Measurements from ENCODE around the gene B3GAT1. TPM values are rescaled to one million over a fixed set of nuclear protein-coding genes. Genes with fewer than 3 reads are reported as not detected.

Gene B3GAT1
- total RNA-seq, 1 donor = not detected

DNA sequence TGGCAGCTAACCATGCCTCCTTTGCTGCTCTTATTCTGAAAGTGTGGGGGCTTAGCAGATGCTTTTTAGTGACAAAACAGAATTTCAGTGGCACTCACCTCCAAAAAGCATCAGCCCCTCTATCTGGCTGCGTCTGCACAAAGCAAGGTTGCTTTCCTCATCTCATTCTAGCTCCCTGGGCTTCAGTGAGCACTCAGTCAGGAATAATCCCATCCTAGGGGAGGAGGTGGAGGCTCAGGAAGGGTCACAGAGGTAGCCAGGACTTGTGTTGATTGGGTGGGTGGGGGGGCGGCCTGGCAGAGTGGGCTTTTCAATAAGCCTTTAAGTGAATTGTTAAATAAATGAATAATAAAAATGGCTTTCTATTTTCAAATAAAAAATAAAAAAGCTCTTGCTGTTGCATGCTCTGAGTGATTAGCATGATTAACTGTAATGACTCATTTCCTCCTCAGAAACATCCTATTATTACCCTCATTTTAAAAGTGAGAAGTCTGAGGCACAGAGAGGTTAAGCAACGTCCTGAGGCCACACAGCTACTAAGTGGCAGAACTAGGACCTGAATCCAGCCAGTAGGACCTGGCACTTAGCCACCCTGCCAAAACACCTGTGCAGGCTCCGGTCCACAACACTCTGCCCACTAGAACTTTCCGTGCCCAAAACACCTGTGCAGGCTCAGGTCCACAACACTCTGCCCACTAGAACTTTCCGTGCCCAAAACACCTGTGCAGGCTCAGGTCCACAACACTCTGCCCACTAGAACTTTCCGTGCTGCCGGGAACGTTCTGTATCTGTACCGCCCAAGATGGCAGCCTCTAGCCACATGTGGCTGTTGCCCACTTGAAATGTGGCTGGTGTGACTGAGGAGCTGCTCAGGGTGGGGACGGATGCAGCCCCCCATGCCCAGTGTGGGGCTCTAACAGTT is 5.5 kb downstream of the B3GAT1 start:
- TF ChIP-seq, protein P1, sequence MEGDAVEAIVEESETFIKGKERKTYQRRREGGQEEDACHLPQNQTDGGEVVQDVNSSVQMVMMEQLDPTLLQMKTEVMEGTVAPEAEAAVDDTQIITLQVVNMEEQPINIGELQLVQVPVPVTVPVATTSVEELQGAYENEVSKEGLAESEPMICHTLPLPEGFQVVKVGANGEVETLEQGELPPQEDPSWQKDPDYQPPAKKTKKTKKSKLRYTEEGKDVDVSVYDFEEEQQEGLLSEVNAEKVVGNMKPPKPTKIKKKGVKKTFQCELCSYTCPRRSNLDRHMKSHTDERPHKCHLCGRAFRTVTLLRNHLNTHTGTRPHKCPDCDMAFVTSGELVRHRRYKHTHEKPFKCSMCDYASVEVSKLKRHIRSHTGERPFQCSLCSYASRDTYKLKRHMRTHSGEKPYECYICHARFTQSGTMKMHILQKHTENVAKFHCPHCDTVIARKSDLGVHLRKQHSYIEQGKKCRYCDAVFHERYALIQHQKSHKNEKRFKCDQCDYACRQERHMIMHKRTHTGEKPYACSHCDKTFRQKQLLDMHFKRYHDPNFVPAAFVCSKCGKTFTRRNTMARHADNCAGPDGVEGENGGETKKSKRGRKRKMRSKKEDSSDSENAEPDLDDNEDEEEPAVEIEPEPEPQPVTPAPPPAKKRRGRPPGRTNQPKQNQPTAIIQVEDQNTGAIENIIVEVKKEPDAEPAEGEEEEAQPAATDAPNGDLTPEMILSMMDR (IDR thresholded peaks at IDR 0.05; ENCODE audit: extremely low read depth, low read depth, low read length) = no peak
- peaks cover 11% of the 10 kb centered on the region for H3K27me3 ChIP-seq (ENCODE audit: insufficient read depth, low read length)
- H3K4me2 ChIP-seq (ENCODE audit: insufficient read depth, low read length) = no peak overlapping the region
- H3K36me3 ChIP-seq (ENCODE audit: insufficient read depth, low read length) = no peaks in the 10 kb centered on the region
- H2AFZ ChIP-seq (ENCODE audit: low read length) = no peak overlapping the region
- no peaks in the 10 kb centered on the region for H3K4me1 ChIP-seq (ENCODE audit: insufficient read depth, low read length)
- no peaks in the 10 kb centered on the region for H3K79me2 ChIP-seq (ENCODE audit: insufficient read depth, low read length)
- H4K20me1 ChIP-seq (ENCODE audit: insufficient read depth, low read length) = no peaks in the 10 kb centered on the region
- no peak overlapping the region for H3K4me3 ChIP-seq (ENCODE audit: insufficient read depth, low read length)
- no peak overlapping the region for H3K27ac ChIP-seq (ENCODE audit: low read depth, low read length)
- peak; percentile 65 for DNase-seq (ENCODE audit: insufficient read length, low spot score, missing footprints)
- H3K9me3 ChIP-seq (ENCODE audit: low read depth, low read length) = no peaks in the 10 kb centered on the region

DNA sequence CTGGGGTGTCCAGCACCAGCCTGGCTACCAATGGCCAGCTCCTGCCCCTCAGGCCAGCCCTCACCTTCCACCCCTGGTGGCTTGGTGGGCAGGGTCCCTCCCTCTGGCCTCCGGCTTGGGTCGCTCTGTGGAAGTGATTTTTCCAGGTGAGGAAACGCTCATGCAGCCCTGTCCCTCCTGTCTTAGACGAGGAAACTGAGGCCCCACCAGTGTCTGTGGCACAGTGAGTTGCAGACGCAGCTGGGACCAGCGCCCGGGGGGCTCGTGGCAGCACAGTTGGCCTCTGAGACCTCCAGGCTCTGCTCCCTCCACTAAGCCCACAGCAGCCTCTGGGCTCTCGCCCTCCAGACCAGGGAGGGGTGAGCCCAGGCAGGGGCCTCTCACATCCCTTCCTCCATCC is 6.2 kb downstream of the B3GAT1 start:
- Histone ChIP-seq H2AFZ (ENCODE audit: low read length) (no peak overlapping the region), H4K20me1 (ENCODE audit: insufficient read depth, low read length) (no peaks in the 10 kb centered on the region), H3K4me3 (ENCODE audit: insufficient read depth, low read length) (no peak overlapping the region), H3K4me1 (ENCODE audit: insufficient read depth, low read length) (no peaks in the 10 kb centered on the region), H3K9me3 (ENCODE audit: low read depth, low read length) (no peaks in the 10 kb centered on the region), H3K79me2 (ENCODE audit: insufficient read depth, low read length) (no peaks in the 10 kb centered on the region), H3K4me2 (ENCODE audit: insufficient read depth, low read length) (no peak overlapping the region), H3K36me3 (ENCODE audit: insufficient read depth, low read length) (no peaks in the 10 kb centered on the region), H3K27ac (ENCODE audit: low read depth, low read length) (no peak overlapping the region), H3K27me3 (ENCODE audit: insufficient read depth, low read length) (peaks cover 5% of the 10 kb centered on the region)
- TF ChIP-seq, protein P1 (IDR thresholded peaks at IDR 0.05; ENCODE audit: extremely low read depth, low read depth, low read length) = no peak
- DNase-seq (ENCODE audit: insufficient read length, low spot score, missing footprints) = no peak

DNA sequence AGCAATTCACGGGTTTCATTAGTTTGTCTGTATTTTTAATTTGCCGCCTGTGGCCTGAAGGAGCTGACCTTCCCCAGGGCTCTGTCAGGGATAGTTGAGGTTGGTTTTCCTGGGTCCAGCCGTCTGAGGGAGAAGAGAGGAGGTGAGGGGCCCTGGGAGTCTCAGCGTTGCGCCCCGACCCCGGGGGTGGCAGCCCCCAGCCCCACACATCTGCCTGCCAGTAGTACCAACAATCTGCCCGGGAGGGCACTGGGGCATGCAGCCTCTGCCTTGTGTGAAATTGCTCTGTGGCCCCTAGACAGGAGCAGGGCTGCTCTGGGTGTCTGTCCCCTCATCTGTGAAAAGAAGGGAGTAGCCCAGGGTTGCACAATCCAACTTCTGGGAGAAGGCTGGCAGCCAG is 6.6 kb downstream of the B3GAT1 start:
- Histone ChIP-seq H3K4me2 (ENCODE audit: insufficient read depth, low read length) (no peak overlapping the region), H3K4me1 (ENCODE audit: insufficient read depth, low read length) (no peaks in the 10 kb centered on the region), H3K27me3 (ENCODE audit: insufficient read depth, low read length) (peaks cover under 1% of the 10 kb centered on the region), H2AFZ (ENCODE audit: low read length) (no peak overlapping the region), H3K36me3 (ENCODE audit: insufficient read depth, low read length) (no peaks in the 10 kb centered on the region), H3K4me3 (ENCODE audit: insufficient read depth, low read length) (no peak overlapping the region), H3K79me2 (ENCODE audit: insufficient read depth, low read length) (no peaks in the 10 kb centered on the region), H3K27ac (ENCODE audit: low read depth, low read length) (no peak overlapping the region), H3K9me3 (ENCODE audit: low read depth, low read length) (no peaks in the 10 kb centered on the region), H4K20me1 (ENCODE audit: insufficient read depth, low read length) (no peaks in the 10 kb centered on the region)
- DNase-seq (ENCODE audit: insufficient read length, low spot score, missing footprints) = no peak
- TF ChIP-seq, protein P1 (IDR thresholded peaks at IDR 0.05; ENCODE audit: extremely low read depth, low read depth, low read length) = no peak

DNA sequence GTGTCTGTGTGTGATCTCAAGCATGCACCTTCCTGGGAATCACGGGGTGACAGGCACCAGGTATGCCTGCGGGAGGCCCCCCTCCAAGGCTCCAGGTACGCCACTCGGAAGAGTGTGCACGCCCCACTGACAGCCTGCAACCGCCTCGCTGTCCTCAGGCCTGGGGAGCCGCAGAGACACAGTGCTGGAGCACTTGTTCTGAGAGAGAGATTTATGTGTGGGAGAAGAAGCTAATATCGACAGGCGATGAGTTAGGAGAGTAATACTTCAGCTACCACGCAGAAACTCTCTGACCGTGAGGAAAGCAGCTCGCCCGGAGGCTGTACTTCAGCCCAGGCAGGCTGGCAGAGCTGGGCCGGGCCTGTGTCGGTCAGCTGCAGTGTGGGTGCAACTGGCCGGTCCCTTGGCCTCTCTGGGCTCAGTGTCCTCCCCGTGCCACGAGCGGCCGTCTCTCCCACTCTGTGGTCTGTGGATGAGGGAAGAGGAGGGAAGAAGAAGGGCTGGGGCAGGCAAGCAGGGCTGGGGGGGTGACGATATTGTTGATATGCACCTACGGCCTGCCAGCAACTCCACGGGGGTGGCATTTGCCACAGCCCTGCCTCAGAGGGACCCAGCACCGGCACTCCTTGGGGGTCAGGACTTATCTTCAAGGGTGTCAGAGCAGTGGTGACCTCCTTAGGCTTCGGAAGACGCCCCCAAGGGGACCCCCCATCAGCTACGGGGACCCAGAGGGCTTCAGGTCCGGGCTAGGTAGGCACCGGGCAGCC is 7.3 kb downstream of the B3GAT1 start:
- no peaks in the 10 kb centered on the region for H3K36me3 ChIP-seq (ENCODE audit: insufficient read depth, low read length)
- no peaks in the 10 kb centered on the region for H4K20me1 ChIP-seq (ENCODE audit: insufficient read depth, low read length)
- no peak for DNase-seq (ENCODE audit: insufficient read length, low spot score, missing footprints)
- H3K27ac ChIP-seq (ENCODE audit: low read depth, low read length) = no peak overlapping the region
- H3K9me3 ChIP-seq (ENCODE audit: low read depth, low read length) = no peaks in the 10 kb centered on the region
- no peak overlapping the region for H2AFZ ChIP-seq (ENCODE audit: low read length)
- no peaks in the 10 kb centered on the region for H3K4me1 ChIP-seq (ENCODE audit: insufficient read depth, low read length)
- no peak overlapping the region for H3K4me3 ChIP-seq (ENCODE audit: insufficient read depth, low read length)
- no peaks in the 10 kb centered on the region for H3K79me2 ChIP-seq (ENCODE audit: insufficient read depth, low read length)
- no peaks in the 10 kb centered on the region for H3K27me3 ChIP-seq (ENCODE audit: insufficient read depth, low read length)
- TF ChIP-seq, protein P1 (IDR thresholded peaks at IDR 0.05; ENCODE audit: extremely low read depth, low read depth, low read length) = no peak
- H3K4me2 ChIP-seq (ENCODE audit: insufficient read depth, low read length) = no peak overlapping the region

All from osteoblast (primary cell).